Mesothelial cell of epicardium (in vitro differentiated cells): ENCODE measurements around the gene NHERF1. TPM values are rescaled to one million over a fixed set of nuclear protein-coding genes. Genes with fewer than 3 reads are reported as not detected.

Experiments
- DNase-seq, 2 experiments: peaks; one replicate each; pipeline ENCODE4 v3.0.0; 2021; ENCODE audit warnings: low spot score in 2 of 2; ENCODE audit not compliant: unreplicated experiment in 2 of 2
- H3K27ac Mint-ChIP-seq: 2 replicates; pipeline ENCODE4 v1.8.0; 2021; ENCODE audit warnings: mixed read lengths
- H3K27me3 Mint-ChIP-seq: 2 replicates; pipeline ENCODE4 v1.8.0; 2021; ENCODE audit warnings: low read depth, mixed read lengths
- H3K36me3 Mint-ChIP-seq: 2 replicates; pipeline ENCODE4 v1.8.0; 2021; ENCODE audit warnings: mixed read lengths
- H3K4me1 Mint-ChIP-seq: 2 replicates; pipeline ENCODE4 v1.8.0; 2021; ENCODE audit warnings: mixed read lengths
- H3K4me3 Mint-ChIP-seq: 2 replicates; pipeline ENCODE4 v1.8.0; 2021; ENCODE audit warnings: mild to moderate bottlenecking, moderate library complexity, mixed read lengths
- H3K9me3 Mint-ChIP-seq: 2 replicates; pipeline ENCODE4 v1.8.0; 2021; ENCODE audit warnings: mixed read lengths
- total RNA-seq: library from RNA; stranded (reverse); gene quantifications from 3 replicates; pipeline ENCODE4 v1.2.1, GENCODE V29; 2021
- TF ChIP-seq, protein P1 (sequence below): fragments of 200-600 bp; sonication (generic); IDR thresholded peaks from one replicate; pipeline ENCODE4 v1.5.0; 2021; ENCODE audit warnings: antibody characterized with exemption; ENCODE audit not compliant: unreplicated experiment

Gene NHERF1
- total RNA-seq, 1 donor from 2014 or later, result 34.4 TPM

DNA sequence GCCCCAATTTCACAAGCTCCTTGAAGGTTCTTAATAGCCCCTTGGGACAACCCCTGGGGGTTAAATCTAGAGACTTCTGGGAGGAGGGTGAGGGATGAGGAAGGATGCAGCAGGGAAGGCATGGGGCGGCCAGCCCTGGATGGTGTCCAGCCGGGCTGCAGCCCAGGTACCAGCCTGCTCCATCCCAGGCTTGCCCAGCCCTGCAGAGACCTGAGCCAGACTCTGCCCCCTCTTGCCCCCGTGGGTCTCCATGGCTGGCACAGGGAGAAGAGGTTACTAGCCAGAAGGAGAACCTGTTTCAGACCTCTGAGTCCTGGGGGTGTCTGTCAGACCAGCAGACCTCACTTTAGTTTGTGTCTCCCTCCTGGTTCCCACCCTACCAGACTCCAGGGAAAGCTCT lies 8.5 kb downstream of the NHERF1 start:
- no peaks in the 10 kb centered on the region for H3K27me3 Mint-ChIP-seq
- DNase-seq, result no peak
- H3K4me1 Mint-ChIP-seq, result peaks cover 51% of the 10 kb centered on the region
- peak overlapping the region; percentile 9 for H3K27ac Mint-ChIP-seq
- H3K36me3 Mint-ChIP-seq, result peaks cover 8% of the 10 kb centered on the region
- no peak overlapping the region for H3K4me3 Mint-ChIP-seq
- TF ChIP-seq, protein P1, sequence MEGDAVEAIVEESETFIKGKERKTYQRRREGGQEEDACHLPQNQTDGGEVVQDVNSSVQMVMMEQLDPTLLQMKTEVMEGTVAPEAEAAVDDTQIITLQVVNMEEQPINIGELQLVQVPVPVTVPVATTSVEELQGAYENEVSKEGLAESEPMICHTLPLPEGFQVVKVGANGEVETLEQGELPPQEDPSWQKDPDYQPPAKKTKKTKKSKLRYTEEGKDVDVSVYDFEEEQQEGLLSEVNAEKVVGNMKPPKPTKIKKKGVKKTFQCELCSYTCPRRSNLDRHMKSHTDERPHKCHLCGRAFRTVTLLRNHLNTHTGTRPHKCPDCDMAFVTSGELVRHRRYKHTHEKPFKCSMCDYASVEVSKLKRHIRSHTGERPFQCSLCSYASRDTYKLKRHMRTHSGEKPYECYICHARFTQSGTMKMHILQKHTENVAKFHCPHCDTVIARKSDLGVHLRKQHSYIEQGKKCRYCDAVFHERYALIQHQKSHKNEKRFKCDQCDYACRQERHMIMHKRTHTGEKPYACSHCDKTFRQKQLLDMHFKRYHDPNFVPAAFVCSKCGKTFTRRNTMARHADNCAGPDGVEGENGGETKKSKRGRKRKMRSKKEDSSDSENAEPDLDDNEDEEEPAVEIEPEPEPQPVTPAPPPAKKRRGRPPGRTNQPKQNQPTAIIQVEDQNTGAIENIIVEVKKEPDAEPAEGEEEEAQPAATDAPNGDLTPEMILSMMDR, result no peak
- H3K9me3 Mint-ChIP-seq, result no peaks in the 10 kb centered on the region

DNA sequence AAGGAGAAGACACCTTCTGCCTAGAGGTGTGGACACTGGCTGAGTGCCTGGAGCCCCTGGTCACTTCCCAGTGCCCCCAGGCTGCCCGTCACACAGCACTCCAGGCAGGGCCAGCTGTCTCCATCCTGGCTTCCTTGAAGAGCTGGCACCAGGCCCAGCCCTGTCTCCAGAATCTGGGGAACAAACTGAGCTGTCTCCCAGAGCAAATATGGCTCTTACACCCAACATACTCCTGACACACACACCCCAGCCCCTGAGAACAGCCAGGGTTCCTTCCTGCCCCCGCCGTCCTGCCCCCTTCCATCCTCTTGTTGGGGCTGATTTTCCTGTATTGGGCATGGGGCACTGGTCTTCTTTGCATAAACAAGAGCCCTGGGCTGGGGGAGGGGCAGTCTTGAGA lies 9.1 kb downstream of the NHERF1 start:
- Mint-ChIP-seq H3K4me1 (peaks cover 51% of the 10 kb centered on the region), H3K4me3 (no peak overlapping the region), H3K27me3 (no peaks in the 10 kb centered on the region), H3K27ac (peak overlapping the region; percentile 30), H3K9me3 (no peaks in the 10 kb centered on the region), H3K36me3 (peaks cover 4% of the 10 kb centered on the region)
- TF ChIP-seq, protein P1, result no peak
- no peak for DNase-seq

DNA sequence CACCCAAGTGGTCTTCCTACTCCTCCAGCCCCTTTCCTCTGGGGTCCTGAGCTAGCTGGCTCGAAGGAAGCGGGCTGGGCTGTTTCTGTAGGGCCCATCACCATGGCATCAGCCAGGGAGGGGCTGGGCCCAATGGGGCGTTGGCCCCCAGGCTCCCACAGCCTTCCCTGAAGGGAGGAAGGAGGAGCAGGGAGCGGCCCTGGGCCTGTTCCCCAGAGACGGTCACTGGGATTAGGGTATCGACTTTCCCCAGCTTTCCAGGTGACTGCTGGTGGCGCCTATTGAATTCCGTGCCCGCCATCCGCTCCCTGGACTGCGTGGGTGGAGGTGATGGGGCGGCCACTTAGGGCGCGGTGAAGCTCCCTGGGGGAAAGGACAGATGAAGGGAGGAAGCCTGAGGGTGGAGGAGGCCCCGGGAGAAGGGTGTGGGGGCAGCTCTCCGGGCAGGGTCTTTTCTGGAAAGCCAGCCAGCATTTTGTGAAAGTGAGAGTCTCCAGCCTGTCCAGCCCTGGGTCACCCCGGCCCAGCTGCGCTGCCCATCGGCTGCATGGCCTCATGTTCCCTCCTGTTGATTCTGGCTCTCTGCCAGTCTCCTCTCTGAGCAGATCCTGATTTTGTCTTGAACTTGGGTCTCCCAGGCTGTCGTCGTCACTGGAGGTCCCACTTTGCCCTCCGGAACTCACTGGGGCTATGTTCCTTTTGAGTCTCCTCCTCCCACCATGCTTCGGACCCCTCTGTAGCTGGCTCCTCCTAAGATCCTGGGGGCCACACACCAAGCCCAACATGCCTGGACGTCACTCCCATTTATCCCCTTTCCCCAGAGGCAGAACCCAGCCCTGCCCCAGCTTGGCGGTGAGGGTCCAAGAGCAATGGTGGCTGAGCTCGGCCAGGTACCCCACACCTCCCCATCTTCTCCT lies 9.8 kb downstream of the NHERF1 start:
- TF ChIP-seq, protein P1, result no peak
- no peaks in the 10 kb centered on the region for H3K27me3 Mint-ChIP-seq
- DNase-seq, result no peak
- H3K9me3 Mint-ChIP-seq, result no peaks in the 10 kb centered on the region
- no peaks in the 10 kb centered on the region for H3K36me3 Mint-ChIP-seq
- H3K27ac Mint-ChIP-seq, result peak overlapping the region; percentile 77
- peak overlapping the region; percentile 22 for H3K4me3 Mint-ChIP-seq
- peaks cover 57% of the 10 kb centered on the region for H3K4me1 Mint-ChIP-seq

DNA sequence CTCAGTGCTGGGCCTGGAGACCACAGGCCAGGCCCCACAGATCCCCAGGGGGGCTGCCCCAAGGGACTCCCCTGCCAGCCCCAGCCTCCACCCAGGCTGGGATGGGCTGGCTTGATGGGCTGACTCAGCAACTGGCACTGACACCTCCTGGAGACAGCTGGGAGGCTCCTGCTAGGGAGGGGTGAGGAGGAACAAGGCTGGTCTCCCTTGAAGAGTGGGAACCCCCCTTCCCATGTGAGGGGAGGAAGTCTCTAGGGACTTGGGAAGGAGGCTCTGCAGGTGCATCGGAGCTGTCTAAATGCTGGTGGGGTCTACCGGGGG lies 10.4 kb downstream of the NHERF1 start:
- TF ChIP-seq, protein P1, result no peak
- Mint-ChIP-seq H3K9me3 (no peaks in the 10 kb centered on the region), H3K36me3 (no peaks in the 10 kb centered on the region), H3K27ac (peak overlapping the region; percentile 77), H3K27me3 (no peaks in the 10 kb centered on the region), H3K4me1 (peaks cover 63% of the 10 kb centered on the region), H3K4me3 (no peak overlapping the region)
- DNase-seq, result no peak

DNA sequence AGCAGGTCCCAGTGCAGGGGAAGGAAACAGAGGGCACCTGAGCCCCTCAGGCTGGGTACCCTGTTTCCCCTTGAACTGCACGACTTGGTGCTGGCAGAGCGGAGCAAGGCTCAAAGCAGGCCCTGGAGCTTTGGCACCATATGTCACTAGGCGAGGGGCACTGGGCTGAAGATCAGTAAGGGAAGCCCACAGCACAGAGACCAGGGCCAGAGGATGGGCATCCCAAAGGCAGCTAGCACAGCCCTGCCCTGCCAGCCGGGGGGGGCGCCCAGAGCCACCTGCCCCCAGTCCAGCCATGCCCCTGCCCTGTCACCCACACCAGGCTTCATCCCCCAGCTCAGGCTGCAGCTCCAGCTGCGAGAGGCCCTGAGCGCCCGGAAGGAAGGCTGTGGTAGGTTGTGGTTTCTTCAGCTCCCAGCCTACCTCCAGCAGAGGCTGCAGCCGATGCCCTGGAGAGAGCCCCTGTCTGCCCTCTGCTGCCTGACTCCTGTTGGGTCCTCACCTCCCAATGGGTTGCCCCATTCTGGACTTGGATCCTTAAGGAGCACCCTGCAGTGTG lies 10.9 kb downstream of the NHERF1 start:
- H3K27me3 Mint-ChIP-seq, result no peaks in the 10 kb centered on the region
- TF ChIP-seq, protein P1, result no peak
- DNase-seq, result no peak
- H3K9me3 Mint-ChIP-seq, result no peaks in the 10 kb centered on the region
- no peaks in the 10 kb centered on the region for H3K36me3 Mint-ChIP-seq
- H3K4me3 Mint-ChIP-seq, result no peak overlapping the region
- peaks cover 68% of the 10 kb centered on the region for H3K4me1 Mint-ChIP-seq
- peak overlapping the region; percentile 83 for H3K27ac Mint-ChIP-seq
